ENCODE measurements around the gene PARP16.

DNA sequence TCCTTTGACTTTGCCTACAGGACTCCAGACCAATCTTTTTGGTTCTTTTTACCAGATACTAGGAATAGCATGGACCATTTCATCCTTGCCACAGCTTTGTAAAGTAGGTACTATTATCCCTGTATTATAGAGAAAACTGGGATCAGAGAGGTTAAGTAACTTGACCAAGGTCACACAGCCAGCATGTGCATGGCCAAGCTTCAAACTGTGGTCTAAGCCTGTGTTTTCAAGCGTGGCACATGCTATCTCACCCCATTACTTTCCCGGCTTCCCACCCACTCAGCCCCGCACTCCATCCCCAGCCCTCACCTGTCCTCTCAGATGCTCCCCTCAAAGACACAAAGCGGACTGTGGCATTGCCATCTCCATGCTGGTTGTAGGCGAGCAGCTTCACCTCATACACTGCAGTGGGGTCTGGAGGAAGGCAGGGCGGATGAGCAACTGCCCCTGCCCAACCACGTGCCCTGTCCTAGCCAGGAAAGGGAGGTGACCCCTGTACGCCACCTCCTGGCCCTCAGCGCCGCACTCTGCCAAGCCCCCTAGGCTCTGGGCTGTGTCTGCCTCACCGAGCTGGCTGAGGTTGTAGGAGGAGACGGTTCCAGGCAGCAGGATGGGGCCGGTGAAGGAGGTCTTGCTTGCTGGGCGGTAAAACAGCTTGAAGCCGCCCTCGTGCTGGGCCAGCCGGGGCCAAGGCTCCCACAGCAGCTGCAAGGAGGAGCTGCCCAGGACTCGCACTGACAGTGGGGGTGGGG lies 43.5 kb upstream of the PARP16 start:
- TF ChIP-seq POLR2A (IDR thresholded peaks at IDR 0.05), result no peak
- TF ChIP-seq, protein P1, sequence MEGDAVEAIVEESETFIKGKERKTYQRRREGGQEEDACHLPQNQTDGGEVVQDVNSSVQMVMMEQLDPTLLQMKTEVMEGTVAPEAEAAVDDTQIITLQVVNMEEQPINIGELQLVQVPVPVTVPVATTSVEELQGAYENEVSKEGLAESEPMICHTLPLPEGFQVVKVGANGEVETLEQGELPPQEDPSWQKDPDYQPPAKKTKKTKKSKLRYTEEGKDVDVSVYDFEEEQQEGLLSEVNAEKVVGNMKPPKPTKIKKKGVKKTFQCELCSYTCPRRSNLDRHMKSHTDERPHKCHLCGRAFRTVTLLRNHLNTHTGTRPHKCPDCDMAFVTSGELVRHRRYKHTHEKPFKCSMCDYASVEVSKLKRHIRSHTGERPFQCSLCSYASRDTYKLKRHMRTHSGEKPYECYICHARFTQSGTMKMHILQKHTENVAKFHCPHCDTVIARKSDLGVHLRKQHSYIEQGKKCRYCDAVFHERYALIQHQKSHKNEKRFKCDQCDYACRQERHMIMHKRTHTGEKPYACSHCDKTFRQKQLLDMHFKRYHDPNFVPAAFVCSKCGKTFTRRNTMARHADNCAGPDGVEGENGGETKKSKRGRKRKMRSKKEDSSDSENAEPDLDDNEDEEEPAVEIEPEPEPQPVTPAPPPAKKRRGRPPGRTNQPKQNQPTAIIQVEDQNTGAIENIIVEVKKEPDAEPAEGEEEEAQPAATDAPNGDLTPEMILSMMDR (IDR thresholded peaks at IDR 0.05), result no peak

All from Peyer's patch (tissue), 4 donors.